ENCODE data around the gene ISCA2. TPM values are rescaled to one million over a fixed set of nuclear protein-coding genes. Genes with fewer than 3 reads are reported as not detected.
"Not testable (repeated sequence)": the region's sequence is repeated elsewhere in the genome, so short reads cannot be mapped to it uniquely, and the experiment has no call there.

The ISCA2 gene, protein sequence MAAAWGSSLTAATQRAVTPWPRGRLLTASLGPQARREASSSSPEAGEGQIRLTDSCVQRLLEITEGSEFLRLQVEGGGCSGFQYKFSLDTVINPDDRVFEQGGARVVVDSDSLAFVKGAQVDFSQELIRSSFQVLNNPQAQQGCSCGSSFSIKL
- total RNA-seq (10 to 100 TPM; 26.7 to 28.6 TPM), polyA plus RNA-seq (77.8 TPM)

DNA sequence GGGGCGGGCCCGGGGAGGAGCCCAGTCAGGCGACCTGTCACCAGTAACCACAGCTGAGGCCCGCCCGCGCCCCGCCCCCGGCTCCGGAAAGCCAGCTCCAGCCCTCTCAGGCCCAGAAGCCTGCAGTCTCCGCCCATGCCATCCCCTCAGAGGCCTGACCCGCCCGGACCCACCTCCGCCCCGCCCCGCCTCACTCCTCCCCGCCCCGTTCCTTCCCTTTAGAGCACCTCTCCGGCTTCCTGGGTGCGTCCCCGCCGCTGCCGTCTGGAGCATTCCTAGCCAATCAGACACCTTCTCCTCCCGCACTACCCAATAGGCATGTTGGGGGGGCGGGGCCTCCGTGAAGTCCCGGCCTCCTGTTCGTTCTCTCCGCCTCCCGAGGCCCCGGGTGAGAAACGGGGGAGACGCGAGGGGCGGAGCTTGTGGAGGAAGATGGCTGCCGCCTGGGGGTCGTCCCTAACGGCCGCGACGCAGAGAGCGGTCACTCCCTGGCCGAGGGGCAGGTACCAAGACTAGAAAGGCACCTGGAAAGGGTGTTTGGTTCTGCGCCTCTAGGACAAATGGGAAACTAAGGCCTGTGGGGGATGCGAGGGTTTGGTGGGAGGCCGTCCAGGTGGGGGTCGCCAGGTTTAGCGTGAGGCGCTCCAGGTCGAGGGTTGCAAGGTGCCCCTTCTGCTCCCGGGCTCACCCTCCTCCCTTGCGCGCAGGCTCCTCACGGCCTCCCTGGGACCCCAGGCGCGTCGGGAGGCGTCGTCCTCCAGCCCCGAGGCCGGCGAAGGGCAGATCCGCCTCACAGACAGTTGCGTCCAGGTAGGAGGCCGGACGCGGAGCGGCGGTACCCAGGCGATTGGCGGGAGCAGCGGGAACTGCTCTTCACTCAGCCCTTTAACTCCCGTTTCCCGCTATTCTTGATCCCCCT lies at the start of gene ISCA2:
Gene ISCA2 (plus strand): TSS at position 423 of the 919 bp plus-strand sequence. CDS start 10 bp downstream, at position 433.
- no peaks in the 10 kb centered on the region for H3K36me3 ChIP-seq (ENCODE audit: insufficient read depth, low read length)
- H3K36me3 Mint-ChIP-seq: peaks cover 0 to 20% (median 8%) of the 10 kb centered on the region in 3 donors
- ChIA-PET POLR2A (interaction anchor here (1.0 kb wide), 1 partner anchor 92 kb away, joined by 4 read pairs; no protein-coding TSS in a partner anchor), CTCF (interaction anchor here (0.8 to 2.3 kb wide), 3 partner anchors 115 to 131 kb away, joined by 3 to 7 read pairs (median 3); partner anchors contain the start of gene LTBP2)
- peaks cover 30% of the 10 kb centered on the region for H3K4me1 ChIP-seq (ENCODE audit: insufficient read depth, low read length)
- peak within 1 kb of the TSS in 1 of 7 donors; percentile 94 for H3K4me3 Mint-ChIP-seq
- peaks cover 18 to 27% (median 21%) of the 10 kb centered on the region in 3 donors for H3K4me1 Mint-ChIP-seq
- H3K4me3 ChIP-seq (ENCODE audit: low read length): peak within 1 kb of the TSS; percentile 96
- no peaks in the 10 kb centered on the region for H3K27me3 ChIP-seq (ENCODE audit: insufficient read depth, low read length, poor library complexity, severe bottlenecking)
- H3K27ac ChIP-seq (ENCODE audit: low read depth, low read length): peak within 1 kb of the TSS; percentile 83
- no peaks in the 10 kb centered on the region for H3K9me3 ChIP-seq (ENCODE audit: low read length)
- peak; percentile 98 to 100 (median 100) for DNase-seq
- no peaks in the 10 kb centered on the region for H3K27me3 Mint-ChIP-seq
- peak within 1 kb of the TSS in 7 of 8 donors; percentile 75 to 97 (median 94) for H3K27ac Mint-ChIP-seq
- no peaks in the 10 kb centered on the region for H3K9me3 Mint-ChIP-seq

DNA sequence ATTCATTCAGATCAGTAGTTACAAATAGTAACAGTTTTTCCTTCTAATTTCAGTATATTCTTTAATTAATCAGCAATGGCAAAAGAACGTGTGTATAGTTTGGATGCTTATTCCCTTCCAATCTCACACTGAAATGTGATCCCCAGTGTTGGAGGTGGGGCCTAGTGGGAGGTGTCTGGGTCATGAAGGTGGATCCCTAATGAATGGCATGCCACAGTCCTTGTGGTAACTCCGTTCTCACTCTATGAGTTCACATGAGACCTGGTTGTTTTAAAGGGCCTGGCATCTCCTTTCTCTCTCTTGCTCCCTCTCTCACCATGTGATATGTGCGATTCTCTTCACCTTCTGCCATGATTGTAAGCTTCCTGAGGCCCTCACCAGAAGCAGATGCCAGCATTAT lies 48.7 kb upstream of the ISCA2 start:
- H3K36me3 Mint-ChIP-seq: peaks cover 0 to 3% (median 0%) of the 10 kb centered on the region in 3 donors
- H3K27me3 Mint-ChIP-seq: peaks cover 6 to 33% of the 10 kb centered on the region in 2 donors
- Histone ChIP-seq H3K27me3 (ENCODE audit: insufficient read depth, low read length, poor library complexity, severe bottlenecking) (no peaks in the 10 kb centered on the region), H3K36me3 (ENCODE audit: insufficient read depth, low read length) (no peaks in the 10 kb centered on the region), H3K4me3 (ENCODE audit: low read length) (no peak overlapping the region), H3K4me1 (ENCODE audit: insufficient read depth, low read length) (no peaks in the 10 kb centered on the region), H3K27ac (ENCODE audit: low read depth, low read length) (no peak overlapping the region), H3K9me3 (ENCODE audit: low read length) (no peaks in the 10 kb centered on the region)
- peaks cover 0 to 3% (median 0%) of the 10 kb centered on the region in 5 donors for H3K9me3 Mint-ChIP-seq
- H3K27ac Mint-ChIP-seq: no peak overlapping the region
- ChIA-PET CTCF (no interaction called here), POLR2A (no interaction called here)
- DNase-seq: no peak
- H3K4me1 Mint-ChIP-seq: no peaks in the 10 kb centered on the region
- no peak overlapping the region for H3K4me3 Mint-ChIP-seq

DNA sequence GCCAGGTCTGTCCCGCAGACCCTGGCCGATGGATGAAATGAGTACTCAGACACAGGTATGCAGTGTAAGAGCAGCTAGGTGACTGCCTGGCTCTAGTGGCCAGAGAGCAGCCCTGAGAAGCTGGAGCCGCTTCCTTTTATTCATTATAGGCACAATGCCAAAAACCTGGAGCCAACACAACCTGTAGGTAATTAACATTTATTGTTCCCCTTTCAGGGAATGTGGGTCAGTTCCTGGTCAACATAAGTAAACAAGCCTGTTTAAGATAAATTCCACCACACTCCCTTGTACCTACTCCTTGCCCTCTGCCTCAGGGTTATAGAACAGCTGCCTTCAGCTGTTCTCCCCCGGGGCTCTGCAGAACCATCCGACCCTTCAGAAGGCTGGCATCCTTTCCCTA lies 39.2 kb upstream of the ISCA2 start:
- H3K4me3 ChIP-seq (ENCODE audit: low read length); POLR2A ChIA-PET; H3K9me3 ChIP-seq (ENCODE audit: low read length); H3K9me3 Mint-ChIP-seq; H3K4me1 Mint-ChIP-seq; H3K4me1 ChIP-seq (ENCODE audit: insufficient read depth, low read length); H3K27me3 ChIP-seq (ENCODE audit: insufficient read depth, low read length, poor library complexity, severe bottlenecking); H3K4me3 Mint-ChIP-seq; H3K36me3 Mint-ChIP-seq; H3K36me3 ChIP-seq (ENCODE audit: insufficient read depth, low read length); CTCF ChIA-PET; H3K27ac Mint-ChIP-seq; H3K27ac ChIP-seq (ENCODE audit: low read depth, low read length); DNase-seq: not testable (repeated sequence)
- peaks cover 15 to 17% of the 10 kb centered on the region in 2 donors for H3K27me3 Mint-ChIP-seq

DNA sequence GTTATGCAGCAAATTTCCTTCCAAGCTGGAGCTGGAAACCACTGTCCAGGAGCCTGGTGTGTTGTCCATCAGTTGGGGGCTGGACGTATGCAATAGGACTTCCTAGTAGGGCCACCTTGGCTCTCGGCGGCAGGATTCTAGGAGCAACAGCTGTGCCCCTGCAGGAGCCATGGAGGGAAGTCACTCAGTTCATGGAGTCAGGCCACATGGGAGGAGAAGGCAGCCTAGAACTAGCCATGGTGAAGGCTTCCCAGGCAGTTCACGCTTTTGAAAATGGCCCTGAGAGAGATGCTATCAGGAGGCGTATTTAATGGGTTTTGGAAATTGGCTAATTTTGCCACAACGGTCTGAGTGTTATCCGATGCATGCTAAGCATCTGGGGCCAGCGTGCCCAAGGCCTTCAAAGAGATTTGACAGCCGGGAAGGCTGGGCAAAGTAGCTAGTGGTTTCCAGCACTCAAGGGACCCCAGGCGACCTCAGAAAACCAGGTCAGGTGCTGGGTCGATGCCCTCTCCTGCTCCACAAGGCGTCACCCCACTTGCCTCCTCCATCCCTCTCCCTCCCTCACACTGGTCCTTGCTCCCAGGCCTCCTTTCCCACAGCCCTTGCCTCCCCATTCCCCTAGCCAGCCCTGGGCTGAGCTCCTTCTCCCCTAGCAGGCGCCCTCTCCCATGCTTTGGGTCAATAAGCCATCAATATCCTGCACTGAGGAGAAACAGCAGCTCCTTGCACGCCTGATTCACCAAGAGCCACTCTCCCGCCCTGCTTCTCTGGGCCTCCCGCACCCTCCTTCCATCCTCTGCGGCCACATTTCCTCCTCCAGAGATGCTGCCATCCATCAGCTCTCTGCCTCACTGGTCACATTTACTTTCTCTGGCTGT lies 36.6 kb upstream of the ISCA2 start:
- peaks cover 18 to 31% of the 10 kb centered on the region in 2 donors for H3K27me3 Mint-ChIP-seq
- Histone ChIP-seq H3K27me3 (ENCODE audit: insufficient read depth, low read length, poor library complexity, severe bottlenecking) (no peaks in the 10 kb centered on the region), H3K36me3 (ENCODE audit: insufficient read depth, low read length) (no peaks in the 10 kb centered on the region), H3K4me3 (ENCODE audit: low read length) (no peak overlapping the region), H3K27ac (ENCODE audit: low read depth, low read length) (no peak overlapping the region), H3K4me1 (ENCODE audit: insufficient read depth, low read length) (no peaks in the 10 kb centered on the region), H3K9me3 (ENCODE audit: low read length) (no peaks in the 10 kb centered on the region)
- H3K36me3 Mint-ChIP-seq: no peaks in the 10 kb centered on the region
- no peaks in the 10 kb centered on the region for H3K4me1 Mint-ChIP-seq
- DNase-seq: no peak
- ChIA-PET POLR2A (no interaction called here), CTCF (no interaction called here)
- peak overlapping the region in 1 of 8 donors; percentile 93 for H3K27ac Mint-ChIP-seq
- H3K9me3 Mint-ChIP-seq: peaks cover 0 to 5% (median 0%) of the 10 kb centered on the region in 5 donors
- H3K4me3 Mint-ChIP-seq: no peak overlapping the region

DNA sequence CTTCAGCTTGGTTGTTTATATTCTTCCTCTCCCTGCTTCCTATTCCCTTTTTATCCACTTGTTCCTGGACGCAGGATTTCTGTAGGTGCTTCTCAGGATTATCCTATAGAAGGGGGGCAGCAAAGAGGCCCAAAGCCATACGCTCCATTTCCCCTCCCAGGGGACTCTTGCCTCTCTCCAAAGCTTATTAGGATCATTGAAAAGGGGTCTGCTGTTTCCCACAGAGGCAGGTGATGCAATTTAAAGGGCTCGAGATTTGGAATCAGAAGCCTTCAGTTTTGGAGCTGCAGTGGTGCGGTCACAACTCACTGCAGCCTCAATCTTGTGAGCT lies 36.0 kb upstream of the ISCA2 start:
- CTCF ChIA-PET: no interaction called here
- no peak overlapping the region for H3K4me3 Mint-ChIP-seq
- POLR2A ChIA-PET: no interaction called here

DNA sequence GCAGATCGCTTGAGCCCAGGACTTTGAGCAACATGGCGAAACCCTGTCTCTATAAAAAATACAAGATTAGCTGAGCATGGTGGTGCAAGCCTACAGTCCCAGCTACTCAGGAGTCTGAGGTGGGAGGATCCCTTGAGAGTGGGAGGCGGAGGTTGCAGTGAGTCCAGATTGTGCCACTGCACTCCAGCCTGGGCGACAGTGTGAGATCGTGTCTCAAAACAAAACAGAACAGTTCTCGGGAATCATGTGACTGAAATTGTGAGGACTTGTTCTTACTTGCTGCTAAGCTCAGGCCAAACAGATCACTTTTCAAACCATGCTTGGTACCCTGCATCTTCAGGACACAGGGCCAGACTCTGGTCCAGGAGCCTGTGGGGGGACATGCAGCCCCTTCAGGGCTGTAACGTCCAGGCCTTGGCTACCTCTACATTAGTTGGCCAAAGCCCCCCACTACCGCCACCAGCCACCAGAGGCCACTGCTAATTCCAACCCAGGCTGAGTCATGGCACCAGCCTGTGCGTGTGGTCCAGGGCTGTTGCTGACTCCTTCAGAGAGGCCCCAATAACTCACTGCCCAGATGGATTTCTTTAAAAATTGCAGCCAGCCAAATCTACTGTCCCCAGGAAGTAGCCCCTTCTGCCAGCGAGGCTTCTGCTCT lies 34.1 kb upstream of the ISCA2 start:
- H3K9me3 Mint-ChIP-seq: peaks cover 0 to 2% (median 0%) of the 10 kb centered on the region in 5 donors
- H3K27ac Mint-ChIP-seq: no peak overlapping the region
- Histone ChIP-seq H3K4me1 (ENCODE audit: insufficient read depth, low read length) (no peaks in the 10 kb centered on the region), H3K27ac (ENCODE audit: low read depth, low read length) (no peak overlapping the region), H3K36me3 (ENCODE audit: insufficient read depth, low read length) (no peaks in the 10 kb centered on the region), H3K4me3 (ENCODE audit: low read length) (no peak overlapping the region), H3K27me3 (ENCODE audit: insufficient read depth, low read length, poor library complexity, severe bottlenecking) (no peaks in the 10 kb centered on the region), H3K9me3 (ENCODE audit: low read length) (no peaks in the 10 kb centered on the region)
- H3K27me3 Mint-ChIP-seq: peaks cover 23 to 37% of the 10 kb centered on the region in 2 donors
- CTCF ChIA-PET: no interaction called here
- H3K4me1 Mint-ChIP-seq: no peaks in the 10 kb centered on the region
- POLR2A ChIA-PET: no interaction called here
- DNase-seq: no peak
- no peak overlapping the region for H3K4me3 Mint-ChIP-seq
- no peaks in the 10 kb centered on the region for H3K36me3 Mint-ChIP-seq

More for the DNA sequence above, 36.0 kb upstream of the ISCA2 start:
- Histone ChIP-seq H3K4me3 (ENCODE audit: low read length) (no peak overlapping the region), H3K4me1 (ENCODE audit: insufficient read depth, low read length) (no peaks in the 10 kb centered on the region), H3K27me3 (ENCODE audit: insufficient read depth, low read length, poor library complexity, severe bottlenecking) (no peaks in the 10 kb centered on the region), H3K9me3 (ENCODE audit: low read length) (no peaks in the 10 kb centered on the region), H3K27ac (ENCODE audit: low read depth, low read length) (no peak overlapping the region), H3K36me3 (ENCODE audit: insufficient read depth, low read length) (no peaks in the 10 kb centered on the region)
- Mint-ChIP-seq H3K27me3 (peaks cover 18 to 31% of the 10 kb centered on the region in 2 donors), H3K36me3 (no peaks in the 10 kb centered on the region), H3K4me1 (no peaks in the 10 kb centered on the region), H3K27ac (no peak overlapping the region), H3K9me3 (peaks cover 0 to 5% (median 0%) of the 10 kb centered on the region in 5 donors)
- no peak for DNase-seq

DNA sequence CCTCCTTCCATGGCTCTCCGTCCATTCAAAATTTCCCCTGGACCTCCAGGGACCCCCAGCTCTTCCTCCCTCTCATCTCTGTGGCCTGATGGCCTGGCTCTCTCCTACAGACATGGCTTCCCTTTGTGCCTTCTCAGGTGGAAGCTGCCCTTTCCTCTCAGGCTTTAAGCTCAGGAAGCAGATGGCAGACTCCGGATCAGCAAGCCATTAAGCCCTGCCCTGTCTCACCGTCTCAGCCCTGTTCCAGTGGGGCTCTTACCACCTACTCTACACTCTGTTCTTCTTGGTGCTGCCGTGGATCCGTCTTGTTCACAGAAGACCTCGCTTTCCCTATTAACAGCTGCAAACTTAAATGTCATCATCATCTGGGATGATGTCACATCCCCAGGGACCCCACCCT lies 33.6 kb upstream of the ISCA2 start:
- no peaks in the 10 kb centered on the region for H3K36me3 ChIP-seq (ENCODE audit: insufficient read depth, low read length)
- Mint-ChIP-seq H3K27me3 (peaks cover 22 to 37% of the 10 kb centered on the region in 2 donors), H3K36me3 (no peaks in the 10 kb centered on the region), H3K27ac (no peak overlapping the region), H3K9me3 (no peaks in the 10 kb centered on the region), H3K4me1 (no peaks in the 10 kb centered on the region), H3K4me3 (no peak overlapping the region)
- no peaks in the 10 kb centered on the region for H3K27me3 ChIP-seq (ENCODE audit: insufficient read depth, low read length, poor library complexity, severe bottlenecking)
- no peak overlapping the region for H3K27ac ChIP-seq (ENCODE audit: low read depth, low read length)
- H3K4me3 ChIP-seq (ENCODE audit: low read length): no peak overlapping the region
- CTCF ChIA-PET: interaction anchor here (0.6 kb wide), 1 partner anchor 83 kb away, joined by 3 read pairs; no protein-coding TSS in a partner anchor
- POLR2A ChIA-PET: no interaction called here
- no peaks in the 10 kb centered on the region for H3K4me1 ChIP-seq (ENCODE audit: insufficient read depth, low read length)
- DNase-seq: no peak
- H3K9me3 ChIP-seq (ENCODE audit: low read length): no peaks in the 10 kb centered on the region

Data from CD8-positive, alpha-beta memory T cell (primary cell).